Measurements from ENCODE around the gene PDS5B. TPM values are rescaled to one million over a fixed set of nuclear protein-coding genes. Genes with fewer than 3 reads are reported as not detected.
A peak's percentile ranks its signal among the peaks of the same experiment; 100 is the strongest.

The PDS5B gene
- total RNA-seq, 1 experiment from 2014 or later, result 26.5 TPM

- ATAC-seq, result no peak
- no peaks in the 10 kb centered on the region for H3K9me2 ChIP-seq (ENCODE audit: insufficient read depth)
- ChIA-PET CTCF (interaction anchor here (0.6 to 3.5 kb wide), 23 partner anchors 9 to 962 kb away, joined by 3 to 81 read pairs (median 4); no protein-coding TSS in a partner anchor), POLR2A (interaction anchor here (1.5 kb wide), 1 partner anchor 671 kb away, joined by 3 read pairs; no protein-coding TSS in a partner anchor), RAD21 (ENCODE audit: low non-redundant PET in 1 of 2, low total read pairs in 2 of 2, uncharacterized antibody in 2 of 2, unreplicated experiment in 2 of 2) (interaction anchor here in 1 of 2 experiments (1.3 to 1.6 kb wide), 2 partner anchors 335 to 671 kb away, joined by 4 to 6 read pairs; no protein-coding TSS in a partner anchor)
- H3K27ac ChIP-seq (ENCODE audit: low read depth, low read length), result no peak overlapping the region
- no peaks in the 10 kb centered on the region for H3K27me3 ChIP-seq (ENCODE audit: insufficient read depth, low read length)
- H3K9ac ChIP-seq (ENCODE audit: low read length), result no peak overlapping the region
- no peak overlapping the region for H2AFZ ChIP-seq (ENCODE audit: low read depth, low read length, poor library complexity, severe bottlenecking)
- intact Hi-C loops (cut with micrococcal nuclease), result loop anchor here (1.0 to 5.0 kb wide), 5 partner anchors 114 to 754 kb away; no protein-coding TSS in a partner anchor
- H3K4me1 ChIP-seq (ENCODE audit: control insufficient read depth in 1 of 2, insufficient read depth in 2 of 2, low read length in 2 of 2), result peaks cover 4 to 8% of the 10 kb centered on the region in 2 experiments
- H4K20me1 ChIP-seq (ENCODE audit: insufficient read depth), result no peaks in the 10 kb centered on the region
- H3K79me2 ChIP-seq (ENCODE audit: insufficient read depth, low read length), result no peaks in the 10 kb centered on the region
- TF ChIP-seq SP1 (IDR thresholded peaks at IDR 0.05; ENCODE audit: low read depth) (no peak), REST (IDR thresholded peaks at IDR 0.05; ENCODE audit: low read depth) (no peak), EGR1 (IDR thresholded peaks at IDR 0.05; ENCODE audit: low read depth) (0 out of 2 replicates have a peak, but pooled peaks have one; percentile 15), POLR2A (IDR thresholded peaks at IDR 0.05; ENCODE audit: borderline replicate concordance, extremely low read depth, insufficient read depth, insufficient read length) (no peak), ZFX (IDR thresholded peaks at IDR 0.05) (no peak), CTCF (IDR thresholded peaks at IDR 0.05 in 2 of 3, conservative IDR thresholded peaks at IDR 0.05 in 1 of 3; ENCODE audit: borderline replicate concordance in 1 of 3, insufficient read depth in 1 of 3, low read depth in 2 of 3, low read length in 2 of 3) (peak; percentile 44 to 57 (median 55); a peak in 5 of 6 replicates), CEBPB (IDR thresholded peaks at IDR 0.05; ENCODE audit: low read depth) (no peak), JUND (IDR thresholded peaks at IDR 0.05) (no peak), CBX3 (IDR thresholded peaks at IDR 0.05; ENCODE audit: low read depth) (no peak), ATF3 (IDR thresholded peaks at IDR 0.05) (no peak), TCF7L2 (IDR thresholded peaks at IDR 0.05; ENCODE audit: borderline replicate concordance, extremely low read depth, insufficient read depth, insufficient read length) (no peak), EZH2phosphoT487 (IDR thresholded peaks at IDR 0.05; ENCODE audit: borderline replicate concordance) (no peak), SIN3A (IDR thresholded peaks at IDR 0.05; ENCODE audit: low read depth) (no peak), ELF1 (IDR thresholded peaks at IDR 0.05; ENCODE audit: borderline replicate concordance, low read depth) (no peak), POLR2AphosphoS5 (IDR thresholded peaks at IDR 0.05; ENCODE audit: low read depth, low read length) (no peak), MAX (IDR thresholded peaks at IDR 0.05) (no peak), RAD21 (IDR thresholded peaks at IDR 0.05; ENCODE audit: low read depth) (peak; percentile 58)
- no peak overlapping the region for H3K4me2 ChIP-seq (ENCODE audit: low read length)
- H3K4me3 ChIP-seq (replicated peaks in 1 of 2; ENCODE audit: low read depth in 1 of 2, low read length in 2 of 2), result no peak overlapping the region
- H3K36me3 ChIP-seq (ENCODE audit: control insufficient read depth in 1 of 2, insufficient read depth in 2 of 2, low read length in 2 of 2), result no peaks in the 10 kb centered on the region; a peak in 1 of 4 replicates
- no TSS peak for BruUV-seq (replicated peaks)
- peak; percentile 10 for DNase-seq (ENCODE audit: low read depth, low spot score)
- peaks cover 0 to 6% of the 10 kb centered on the region in 2 experiments; a peak in 1 of 4 replicates for H3K9me3 ChIP-seq (ENCODE audit: control insufficient read depth in 1 of 2, insufficient read depth in 1 of 2, low read depth in 1 of 2, low read length in 2 of 2)
Measured at GRCh38 chr13:32581177-32581786, 5.0 kb upstream of the PDS5B start.

Data from HCT116 (cell line).